ENCODE measurements around the gene LRRC36. TPM values are rescaled to one million over a fixed set of nuclear protein-coding genes. Genes with fewer than 3 reads are reported as not detected.
A peak's percentile ranks its signal among the peaks of the same experiment; 100 is the strongest.

Gene LRRC36
- total and polyA plus RNA-seq, 3 experiments from 2014 or later, result 0.28 to 0.31 TPM; not detected in 1

- Histone ChIP-seq H3K9me3 (ENCODE audit: low read length) (no peaks in the 10 kb centered on the region), H3K4me3 (ENCODE audit: low read length) (no peak overlapping the region), H3K36me3 (ENCODE audit: insufficient read depth, low read length) (no peaks in the 10 kb centered on the region), H3K4me1 (ENCODE audit: insufficient read depth, low read length) (no peaks in the 10 kb centered on the region), H3K27me3 (ENCODE audit: insufficient read depth, low read length, poor library complexity, severe bottlenecking) (no peaks in the 10 kb centered on the region), H3K27ac (ENCODE audit: low read depth, low read length) (no peak overlapping the region)
- Mint-ChIP-seq H3K27me3 (peaks cover 3 to 13% of the 10 kb centered on the region in 2 donors), H3K4me1 (no peaks in the 10 kb centered on the region), H3K27ac (peak overlapping the region in 1 of 8 donors; percentile 14), H3K36me3 (no peaks in the 10 kb centered on the region), H3K4me3 (no peak overlapping the region), H3K9me3 (no peaks in the 10 kb centered on the region)
- ChIA-PET POLR2A (no interaction called here), CTCF (no interaction called here)
- DNase-seq, result no peak
Observed at GRCh38 chr16:67383284-67383683, 56.7 kb downstream of the LRRC36 start.

GRCh38 chr16:67384778-67385510 lies 58.3 kb downstream of the LRRC36 start:
- no peaks in the 10 kb centered on the region for H3K4me1 Mint-ChIP-seq
- peaks cover 4 to 10% of the 10 kb centered on the region in 2 donors for H3K27me3 Mint-ChIP-seq
- Histone ChIP-seq H3K9me3 (ENCODE audit: low read length) (no peaks in the 10 kb centered on the region), H3K4me1 (ENCODE audit: insufficient read depth, low read length) (no peaks in the 10 kb centered on the region), H3K4me3 (ENCODE audit: low read length) (no peak overlapping the region), H3K36me3 (ENCODE audit: insufficient read depth, low read length) (no peaks in the 10 kb centered on the region), H3K27me3 (ENCODE audit: insufficient read depth, low read length, poor library complexity, severe bottlenecking) (no peaks in the 10 kb centered on the region), H3K27ac (ENCODE audit: low read depth, low read length) (no peak overlapping the region)
- CTCF ChIA-PET, result no interaction called here
- DNase-seq, result no peak
- no peaks in the 10 kb centered on the region for H3K36me3 Mint-ChIP-seq
- POLR2A ChIA-PET, result no interaction called here
- H3K9me3 Mint-ChIP-seq, result no peaks in the 10 kb centered on the region
- H3K27ac Mint-ChIP-seq, result peak overlapping the region in 1 of 8 donors; percentile 5
- H3K4me3 Mint-ChIP-seq, result no peak overlapping the region

GRCh38 chr16:67386861-67387455 lies 60.3 kb downstream of the LRRC36 start:
- ChIA-PET CTCF (no interaction called here), POLR2A (no interaction called here)
- H3K9me3 ChIP-seq (ENCODE audit: low read length), result no peaks in the 10 kb centered on the region
- H3K27ac Mint-ChIP-seq, result peak overlapping the region in 1 of 8 donors; percentile 48
- DNase-seq, result no peak
- no peaks in the 10 kb centered on the region for H3K9me3 Mint-ChIP-seq
- H3K27me3 Mint-ChIP-seq, result peaks cover 6 to 9% of the 10 kb centered on the region in 2 donors
- H3K36me3 Mint-ChIP-seq, result no peaks in the 10 kb centered on the region
- H3K4me1 ChIP-seq (ENCODE audit: insufficient read depth, low read length), result no peaks in the 10 kb centered on the region
- no peaks in the 10 kb centered on the region for H3K4me1 Mint-ChIP-seq
- H3K36me3 ChIP-seq (ENCODE audit: insufficient read depth, low read length), result no peaks in the 10 kb centered on the region
- H3K4me3 Mint-ChIP-seq, result no peak overlapping the region
- no peak overlapping the region for H3K4me3 ChIP-seq (ENCODE audit: low read length)
- H3K27me3 ChIP-seq (ENCODE audit: insufficient read depth, low read length, poor library complexity, severe bottlenecking), result no peaks in the 10 kb centered on the region
- no peak overlapping the region for H3K27ac ChIP-seq (ENCODE audit: low read depth, low read length)

- CTCF ChIA-PET, result no interaction called here
- no peaks in the 10 kb centered on the region for H3K36me3 ChIP-seq (ENCODE audit: insufficient read depth, low read length)
Observed at GRCh38 chr16:67387479-67388079, 61.0 kb downstream of the LRRC36 start.

GRCh38 chr16:67388191-67388590 lies 61.6 kb downstream of the LRRC36 start:
- Mint-ChIP-seq H3K27me3 (peaks cover 14 to 15% of the 10 kb centered on the region in 2 donors), H3K4me3 (no peak overlapping the region), H3K4me1 (no peaks in the 10 kb centered on the region), H3K36me3 (no peaks in the 10 kb centered on the region), H3K9me3 (no peaks in the 10 kb centered on the region), H3K27ac (no peak overlapping the region)
- POLR2A ChIA-PET, result interaction anchor here (0.6 kb wide), 1 partner anchor 327 kb away, joined by 3 read pairs; no protein-coding TSS in a partner anchor
- Histone ChIP-seq H3K4me1 (ENCODE audit: insufficient read depth, low read length) (no peaks in the 10 kb centered on the region), H3K36me3 (ENCODE audit: insufficient read depth, low read length) (no peaks in the 10 kb centered on the region), H3K27me3 (ENCODE audit: insufficient read depth, low read length, poor library complexity, severe bottlenecking) (no peaks in the 10 kb centered on the region), H3K4me3 (ENCODE audit: low read length) (no peak overlapping the region), H3K27ac (ENCODE audit: low read depth, low read length) (no peak overlapping the region), H3K9me3 (ENCODE audit: low read length) (no peaks in the 10 kb centered on the region)
- no peak for DNase-seq
- CTCF ChIA-PET, result no interaction called here

More at GRCh38 chr16:67387479-67388079, 61.0 kb downstream of the LRRC36 start:
- H3K4me1 ChIP-seq (ENCODE audit: insufficient read depth, low read length), result no peaks in the 10 kb centered on the region
- Mint-ChIP-seq H3K27me3 (peaks cover 12 to 14% of the 10 kb centered on the region in 2 donors), H3K9me3 (no peaks in the 10 kb centered on the region), H3K36me3 (no peaks in the 10 kb centered on the region), H3K4me1 (no peaks in the 10 kb centered on the region), H3K4me3 (no peak overlapping the region), H3K27ac (no peak overlapping the region)
- H3K9me3 ChIP-seq (ENCODE audit: low read length), result no peaks in the 10 kb centered on the region
- H3K4me3 ChIP-seq (ENCODE audit: low read length), result no peak overlapping the region
- H3K27ac ChIP-seq (ENCODE audit: low read depth, low read length), result no peak overlapping the region
- DNase-seq, result no peak
- POLR2A ChIA-PET, result no interaction called here
- H3K27me3 ChIP-seq (ENCODE audit: insufficient read depth, low read length, poor library complexity, severe bottlenecking), result no peaks in the 10 kb centered on the region

DNA sequence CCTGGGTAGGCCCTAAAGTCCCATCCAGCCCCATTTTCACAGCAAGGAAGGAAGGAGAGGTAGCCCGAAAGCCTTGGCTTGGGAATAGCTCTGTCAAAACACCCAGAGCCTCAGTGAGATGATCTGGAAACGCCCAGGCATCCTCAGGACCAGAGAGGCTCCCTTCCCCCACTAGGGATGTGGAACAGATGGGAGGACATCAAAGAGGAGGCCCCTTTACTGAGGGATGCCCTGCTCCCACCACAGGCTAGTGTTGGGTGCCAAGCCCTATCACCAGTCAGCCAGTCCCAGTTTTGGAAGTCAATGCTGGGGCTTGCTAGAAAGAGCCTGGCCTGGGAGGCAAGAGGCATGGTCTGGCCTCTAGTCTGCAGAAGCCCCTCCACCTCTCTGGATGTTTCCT lies 62.0 kb downstream of the LRRC36 start:
- no peak overlapping the region for H3K4me3 ChIP-seq (ENCODE audit: low read length)
- no peaks in the 10 kb centered on the region for H3K9me3 ChIP-seq (ENCODE audit: low read length)
- no peaks in the 10 kb centered on the region for H3K9me3 Mint-ChIP-seq
- H3K4me3 Mint-ChIP-seq, result no peak overlapping the region
- H3K27ac Mint-ChIP-seq, result no peak overlapping the region
- no peaks in the 10 kb centered on the region for H3K36me3 ChIP-seq (ENCODE audit: insufficient read depth, low read length)
- peaks cover 0 to 1% (median 0%) of the 10 kb centered on the region in 3 donors for H3K4me1 Mint-ChIP-seq
- no peaks in the 10 kb centered on the region for H3K36me3 Mint-ChIP-seq
- ChIA-PET CTCF (no interaction called here), POLR2A (interaction anchor here (0.6 kb wide), 1 partner anchor 327 kb away, joined by 3 read pairs; no protein-coding TSS in a partner anchor)
- H3K4me1 ChIP-seq (ENCODE audit: insufficient read depth, low read length), result peaks cover 2% of the 10 kb centered on the region
- H3K27me3 Mint-ChIP-seq, result peaks cover 14 to 15% of the 10 kb centered on the region in 2 donors
- DNase-seq, result no peak
- no peak overlapping the region for H3K27ac ChIP-seq (ENCODE audit: low read depth, low read length)
- peaks cover 1% of the 10 kb centered on the region for H3K27me3 ChIP-seq (ENCODE audit: insufficient read depth, low read length, poor library complexity, severe bottlenecking)

GRCh38 chr16:67389911-67390815 lies 63.5 kb downstream of the LRRC36 start:
- H3K9me3 ChIP-seq (ENCODE audit: low read length), result no peaks in the 10 kb centered on the region
- H3K27me3 ChIP-seq (ENCODE audit: insufficient read depth, low read length, poor library complexity, severe bottlenecking), result peaks cover 15% of the 10 kb centered on the region
- Mint-ChIP-seq H3K27me3 (peaks cover 22 to 24% of the 10 kb centered on the region in 2 donors), H3K36me3 (no peaks in the 10 kb centered on the region), H3K4me3 (no peak overlapping the region), H3K4me1 (peaks cover 0 to 9% (median 4%) of the 10 kb centered on the region in 3 donors), H3K9me3 (no peaks in the 10 kb centered on the region), H3K27ac (no peak overlapping the region)
- no peak overlapping the region for H3K4me3 ChIP-seq (ENCODE audit: low read length)
- H3K36me3 ChIP-seq (ENCODE audit: insufficient read depth, low read length), result no peaks in the 10 kb centered on the region
- POLR2A ChIA-PET, result no interaction called here
- peaks cover 8% of the 10 kb centered on the region for H3K4me1 ChIP-seq (ENCODE audit: insufficient read depth, low read length)
- CTCF ChIA-PET, result no interaction called here
- no peak for DNase-seq
- H3K27ac ChIP-seq (ENCODE audit: low read depth, low read length), result no peak overlapping the region
